Measurements from ENCODE around the gene GLT1D1. TPM values are rescaled to one million over a fixed set of nuclear protein-coding genes. Genes with fewer than 3 reads are reported as not detected.
A peak's percentile ranks its signal among the peaks of the same experiment; 100 is the strongest.

GLT1D1 gene
- total RNA-seq, 2 experiments from 2014 or later: 0.30 to 0.53 TPM

- peaks cover 8% of the 10 kb centered on the region for H3K9me3 Mint-ChIP-seq (ENCODE audit: low read depth)
- peak; percentile 23 for ATAC-seq
- intact Hi-C loops (cut with DNase I, micrococcal nuclease): no loop called here
Observed at GRCh38 chr12:128959901-128960300, 106.6 kb downstream of the GLT1D1 start.

GRCh38 chr12:128961308-128961902 is 108.1 kb downstream of the GLT1D1 start:
- no peaks in the 10 kb centered on the region for H3K36me3 Mint-ChIP-seq (ENCODE audit: low read depth)
- H3K9me3 Mint-ChIP-seq (ENCODE audit: low read depth): peaks cover 10% of the 10 kb centered on the region
- DNase-seq (no peak), ATAC-seq (no peak)
- ChIA-PET CTCF (no interaction called here), POLR2A (no interaction called here)
- H3K27ac Mint-ChIP-seq: no peak overlapping the region
- H3K4me3 Mint-ChIP-seq: no peak overlapping the region
- peaks cover 13% of the 10 kb centered on the region for H3K27me3 Mint-ChIP-seq
- intact Hi-C loops (cut with DNase I, micrococcal nuclease): no loop called here
- H3K4me1 Mint-ChIP-seq: peaks cover 2% of the 10 kb centered on the region

More at GRCh38 chr12:128959901-128960300, 106.6 kb downstream of the GLT1D1 start:
- CTCF ChIA-PET: no interaction called here
- Mint-ChIP-seq H3K4me1 (peaks cover 2% of the 10 kb centered on the region), H3K27me3 (peaks cover 14% of the 10 kb centered on the region), H3K27ac (no peak overlapping the region), H3K36me3 (ENCODE audit: low read depth) (no peaks in the 10 kb centered on the region), H3K4me3 (peak overlapping the region; percentile 16)
- peak; percentile 16 for DNase-seq
- POLR2A ChIA-PET: no interaction called here

GRCh38 chr12:128961957-128962356 is 108.7 kb downstream of the GLT1D1 start:
- intact Hi-C loops (cut with DNase I, micrococcal nuclease): no loop called here
- no peaks in the 10 kb centered on the region for H3K36me3 Mint-ChIP-seq (ENCODE audit: low read depth)
- CTCF ChIA-PET: no interaction called here

GRCh38 chr12:128966203-128966810 is 113.0 kb downstream of the GLT1D1 start:
- Mint-ChIP-seq H3K27me3 (peaks cover 8% of the 10 kb centered on the region), H3K27ac (no peak overlapping the region), H3K36me3 (ENCODE audit: low read depth) (no peaks in the 10 kb centered on the region), H3K4me3 (no peak overlapping the region), H3K9me3 (ENCODE audit: low read depth) (peaks cover 10% of the 10 kb centered on the region), H3K4me1 (peaks cover 5% of the 10 kb centered on the region)
- no peak for ATAC-seq
- POLR2A ChIA-PET: no interaction called here
- intact Hi-C loops (cut with DNase I, micrococcal nuclease): loop anchor here in 1 of 2 experiments (5.0 kb wide), 1 partner anchor 1046 kb away; no protein-coding TSS in a partner anchor
- CTCF ChIA-PET: interaction anchor here (0.7 to 1.0 kb wide), 4 partner anchors 16 to 945 kb away, joined by 3 read pairs; no protein-coding TSS in a partner anchor
- no peak for DNase-seq

More at GRCh38 chr12:128961957-128962356, 108.7 kb downstream of the GLT1D1 start:
- DNase-seq (no peak), ATAC-seq (no peak)
- POLR2A ChIA-PET: no interaction called here
- Mint-ChIP-seq H3K4me1 (peaks cover 2% of the 10 kb centered on the region), H3K27me3 (peaks cover 8% of the 10 kb centered on the region), H3K27ac (no peak overlapping the region), H3K4me3 (no peak overlapping the region), H3K9me3 (ENCODE audit: low read depth) (peaks cover 10% of the 10 kb centered on the region)

- ATAC-seq: no peak
- no peaks in the 10 kb centered on the region for H3K36me3 Mint-ChIP-seq (ENCODE audit: low read depth)
- peaks cover 5% of the 10 kb centered on the region for H3K4me1 Mint-ChIP-seq
- H3K9me3 Mint-ChIP-seq (ENCODE audit: low read depth): peaks cover 9% of the 10 kb centered on the region
- intact Hi-C loops (cut with DNase I, micrococcal nuclease): loop anchor here in 1 of 2 experiments (2.0 to 5.0 kb wide), 2 partner anchors 944 to 1044 kb away; no protein-coding TSS in a partner anchor
- CTCF ChIA-PET: interaction anchor here (0.8 to 1.2 kb wide), 2 partner anchors 29 to 42 kb away, joined by 3 read pairs; no protein-coding TSS in a partner anchor
- H3K4me3 Mint-ChIP-seq: no peak overlapping the region
- H3K27ac Mint-ChIP-seq: no peak overlapping the region
- POLR2A ChIA-PET: no interaction called here
- H3K27me3 Mint-ChIP-seq: peaks cover 13% of the 10 kb centered on the region
- DNase-seq: no peak
Observed at GRCh38 chr12:128968668-128969067, 115.4 kb downstream of the GLT1D1 start.

GRCh38 chr12:128969480-128970055 is 116.3 kb downstream of the GLT1D1 start:
- peaks cover 5% of the 10 kb centered on the region for H3K4me1 Mint-ChIP-seq
- DNase-seq: peak; percentile 64
- H3K9me3 Mint-ChIP-seq (ENCODE audit: low read depth): peaks cover 6% of the 10 kb centered on the region
- intact Hi-C loops (cut with DNase I, micrococcal nuclease): loop anchor here in 1 of 2 experiments (2.0 to 5.0 kb wide), 2 partner anchors 943 to 1043 kb away; no protein-coding TSS in a partner anchor
- peaks cover 14% of the 10 kb centered on the region for H3K27me3 Mint-ChIP-seq
- ChIA-PET CTCF (interaction anchor here (1.2 to 1.3 kb wide), 2 partner anchors 41 to 176 kb away, joined by 3 read pairs; no protein-coding TSS in a partner anchor), POLR2A (no interaction called here)
- H3K4me3 Mint-ChIP-seq: no peak overlapping the region
- no peaks in the 10 kb centered on the region for H3K36me3 Mint-ChIP-seq (ENCODE audit: low read depth)
- peak; percentile 90 for ATAC-seq
- no peak overlapping the region for H3K27ac Mint-ChIP-seq

- no peaks in the 10 kb centered on the region for H3K36me3 Mint-ChIP-seq (ENCODE audit: low read depth)
- peaks cover 5% of the 10 kb centered on the region for H3K4me1 Mint-ChIP-seq
- CTCF ChIA-PET: interaction anchor here (1.2 to 1.3 kb wide), 2 partner anchors 41 to 176 kb away, joined by 3 read pairs; no protein-coding TSS in a partner anchor
- peaks cover under 1% of the 10 kb centered on the region for H3K9me3 Mint-ChIP-seq (ENCODE audit: low read depth)
- no peak overlapping the region for H3K4me3 Mint-ChIP-seq
- intact Hi-C loops (cut with DNase I, micrococcal nuclease): no loop called here
- no peak overlapping the region for H3K27ac Mint-ChIP-seq
- peaks cover 18% of the 10 kb centered on the region for H3K27me3 Mint-ChIP-seq
- POLR2A ChIA-PET: no interaction called here
- no peak for DNase-seq
- ATAC-seq: no peak
Observed at GRCh38 chr12:128970110-128970509, 116.8 kb downstream of the GLT1D1 start.

GRCh38 chr12:128970941-128971340 is 117.7 kb downstream of the GLT1D1 start:
- H3K36me3 Mint-ChIP-seq (ENCODE audit: low read depth): no peaks in the 10 kb centered on the region
- intact Hi-C loops (cut with DNase I, micrococcal nuclease): no loop called here
- DNase-seq (no peak), ATAC-seq (no peak)
- peaks cover 22% of the 10 kb centered on the region for H3K27me3 Mint-ChIP-seq
- H3K9me3 Mint-ChIP-seq (ENCODE audit: low read depth): no peaks in the 10 kb centered on the region
- H3K4me1 Mint-ChIP-seq: peaks cover 5% of the 10 kb centered on the region
- no peak overlapping the region for H3K4me3 Mint-ChIP-seq
- no peak overlapping the region for H3K27ac Mint-ChIP-seq
- POLR2A ChIA-PET: no interaction called here
- CTCF ChIA-PET: no interaction called here

- Mint-ChIP-seq H3K36me3 (ENCODE audit: low read depth) (no peaks in the 10 kb centered on the region), H3K27me3 (peaks cover 22% of the 10 kb centered on the region), H3K4me3 (no peak overlapping the region), H3K9me3 (ENCODE audit: low read depth) (no peaks in the 10 kb centered on the region), H3K27ac (no peak overlapping the region), H3K4me1 (peaks cover 5% of the 10 kb centered on the region)
- POLR2A ChIA-PET: no interaction called here
- no peak for DNase-seq
- CTCF ChIA-PET: interaction anchor here (0.5 kb wide), 1 partner anchor 243 kb away, joined by 3 read pairs; no protein-coding TSS in a partner anchor
- no peak for ATAC-seq
- intact Hi-C loops (cut with DNase I, micrococcal nuclease): no loop called here
Observed at GRCh38 chr12:128971802-128972201, 118.5 kb downstream of the GLT1D1 start.

GRCh38 chr12:128973883-128974681 is 120.8 kb downstream of the GLT1D1 start:
- Mint-ChIP-seq H3K36me3 (ENCODE audit: low read depth) (no peaks in the 10 kb centered on the region), H3K27ac (no peak overlapping the region), H3K9me3 (ENCODE audit: low read depth) (no peaks in the 10 kb centered on the region), H3K4me3 (no peak overlapping the region), H3K4me1 (peaks cover 5% of the 10 kb centered on the region), H3K27me3 (peaks cover 24% of the 10 kb centered on the region)
- ChIA-PET POLR2A (no interaction called here), CTCF (no interaction called here)
- no peak for ATAC-seq
- DNase-seq: no peak
- intact Hi-C loops (cut with DNase I, micrococcal nuclease): no loop called here

- ATAC-seq (no peak), DNase-seq (no peak)
- ChIA-PET CTCF (no interaction called here), POLR2A (no interaction called here)
- no peaks in the 10 kb centered on the region for H3K9me3 Mint-ChIP-seq (ENCODE audit: low read depth)
- peaks cover 5% of the 10 kb centered on the region for H3K4me1 Mint-ChIP-seq
- no peak overlapping the region for H3K27ac Mint-ChIP-seq
- peaks cover 23% of the 10 kb centered on the region for H3K27me3 Mint-ChIP-seq
- intact Hi-C loops (cut with DNase I, micrococcal nuclease): no loop called here
- H3K36me3 Mint-ChIP-seq (ENCODE audit: low read depth): no peaks in the 10 kb centered on the region
- no peak overlapping the region for H3K4me3 Mint-ChIP-seq
Observed at GRCh38 chr12:128974881-128975280, 121.6 kb downstream of the GLT1D1 start.
